SU-DHL-6 (cell line): Measurements from ENCODE around the gene ETFB.

Experiments
- EZH2phosphoT487 ChIP-seq: fragments of 200-600 bp; sonication (generic), shearing (Covaris generic); conservative IDR thresholded peaks from 2 replicates; pipeline ENCODE4 v1.6.1; 2018; ENCODE audit warnings: mild to moderate bottlenecking, antibody characterized with exemption, low read length, moderate library complexity, mixed read lengths
- TF ChIP-seq, protein P1 (sequence below): fragments of 200-600 bp; sonication (generic); IDR thresholded peaks from one replicate; pipeline ENCODE4 v1.5.1; 2017; ENCODE audit warnings: antibody characterized with exemption, mild to moderate bottlenecking, low read length, moderate library complexity; ENCODE audit not compliant: insufficient read depth, poor library complexity, severe bottlenecking

DNA sequence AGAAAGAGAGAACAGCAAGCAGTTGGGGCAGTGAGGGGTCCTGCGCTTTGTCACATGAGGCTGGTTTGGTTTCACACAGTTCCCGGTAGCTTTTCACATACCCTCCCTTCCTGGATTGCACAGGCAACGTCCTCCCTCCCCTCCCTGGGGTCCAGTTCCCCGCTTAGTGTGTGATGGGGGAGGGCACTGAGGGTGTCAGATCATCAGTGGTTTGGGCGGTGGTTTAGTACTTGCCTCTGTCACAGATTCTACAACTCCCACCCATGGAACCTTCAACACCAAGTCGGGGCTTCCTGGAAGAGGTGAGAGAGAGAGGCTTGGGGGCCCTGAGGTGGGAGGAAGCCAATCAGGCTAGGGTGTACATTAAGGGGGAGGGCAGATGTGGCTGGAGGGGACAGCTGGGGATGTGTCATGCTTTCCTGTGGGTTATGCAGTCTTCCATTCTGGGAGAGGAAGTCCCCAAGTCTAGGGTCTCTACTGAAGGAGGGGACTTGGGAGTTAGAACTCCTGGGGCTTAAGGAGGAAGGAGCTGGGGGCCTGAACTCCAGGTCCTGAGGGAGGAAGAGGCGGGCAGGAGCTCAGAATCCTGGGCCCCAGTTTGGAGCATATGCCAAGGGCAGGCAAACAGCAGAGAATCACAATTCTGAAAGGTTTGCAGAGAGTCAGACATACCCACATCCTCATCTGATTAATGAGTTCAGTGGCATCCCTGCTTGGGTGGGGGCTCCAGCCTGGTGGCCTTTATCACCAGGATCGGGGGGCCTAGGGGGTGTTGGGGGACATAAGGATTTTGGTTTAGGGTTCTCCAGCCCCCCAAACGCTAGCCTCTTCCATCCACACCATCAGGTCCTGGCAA lies 6.7 kb upstream of the ETFB start, which contains the start of gene NKG7:
- TF ChIP-seq, protein P1, sequence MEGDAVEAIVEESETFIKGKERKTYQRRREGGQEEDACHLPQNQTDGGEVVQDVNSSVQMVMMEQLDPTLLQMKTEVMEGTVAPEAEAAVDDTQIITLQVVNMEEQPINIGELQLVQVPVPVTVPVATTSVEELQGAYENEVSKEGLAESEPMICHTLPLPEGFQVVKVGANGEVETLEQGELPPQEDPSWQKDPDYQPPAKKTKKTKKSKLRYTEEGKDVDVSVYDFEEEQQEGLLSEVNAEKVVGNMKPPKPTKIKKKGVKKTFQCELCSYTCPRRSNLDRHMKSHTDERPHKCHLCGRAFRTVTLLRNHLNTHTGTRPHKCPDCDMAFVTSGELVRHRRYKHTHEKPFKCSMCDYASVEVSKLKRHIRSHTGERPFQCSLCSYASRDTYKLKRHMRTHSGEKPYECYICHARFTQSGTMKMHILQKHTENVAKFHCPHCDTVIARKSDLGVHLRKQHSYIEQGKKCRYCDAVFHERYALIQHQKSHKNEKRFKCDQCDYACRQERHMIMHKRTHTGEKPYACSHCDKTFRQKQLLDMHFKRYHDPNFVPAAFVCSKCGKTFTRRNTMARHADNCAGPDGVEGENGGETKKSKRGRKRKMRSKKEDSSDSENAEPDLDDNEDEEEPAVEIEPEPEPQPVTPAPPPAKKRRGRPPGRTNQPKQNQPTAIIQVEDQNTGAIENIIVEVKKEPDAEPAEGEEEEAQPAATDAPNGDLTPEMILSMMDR, result no peak
- no peak for TF ChIP-seq EZH2phosphoT487
